GM12892 (cell line): ENCODE data around the gene TOMM6.

ENCODE experiments used
- POLR2A ChIP-seq: IDR thresholded peaks from 2 replicates; pipeline ENCODE4 v1.6.1; 2011; ENCODE audit warnings: low read depth, low read length, control low read depth
- POLR2AphosphoS5 ChIP-seq: IDR thresholded peaks from 2 replicates; pipeline ENCODE4 v1.6.1; 2011; ENCODE audit warnings: low read depth, low read length, control low read depth
- TAF1 ChIP-seq: IDR thresholded peaks from 2 replicates; pipeline ENCODE4 v1.6.1; 2011; ENCODE audit warnings: low read depth, mild to moderate bottlenecking, control low read depth, low read length, borderline replicate concordance

- no peak for TF ChIP-seq POLR2A
- TF ChIP-seq TAF1, result no peak
- TF ChIP-seq POLR2AphosphoS5, result no peak
These were observed 39.4 kb upstream of the TOMM6 start for GRCh38 chr6:41748102-41748477.
